Ovary (tissue), 9 donors: Measurements from ENCODE around the gene MAGI1. TPM values are rescaled to one million over a fixed set of nuclear protein-coding genes. Genes with fewer than 3 reads are reported as not detected.

Source experiments
- DNase-seq, 5 donors: peaks; one replicate each; pipeline ENCODE4 v3.0.0-alpha.2; 2019 to 2020
- H3K27ac ChIP-seq, 2 donors: fragments of 200-600 bp; one replicate each; pipeline versions ENCODE4 v1.5.1 to v1.8.0; 2019 to 2022
- H3K27me3 ChIP-seq: fragments of 200-600 bp; one replicate; pipeline ENCODE4 v1.8.0; 2022
- H3K36me3 ChIP-seq: fragments of 200-600 bp; sonication (generic); one replicate; pipeline ENCODE4 v1.5.1; 2019
- H3K4me1 ChIP-seq: one replicate; pipeline ENCODE4 v1.8.1; 2013; ENCODE audit warnings: mild to moderate bottlenecking, moderate library complexity; ENCODE audit not compliant: insufficient read depth
- H3K4me3 ChIP-seq: fragments of 200-600 bp; sonication (generic); one replicate; pipeline ENCODE4 v1.5.1; 2017
- H3K9me3 ChIP-seq, 2 donors: fragments of 200-600 bp in 1 of 2; sonication (generic) in 1 of 2; one replicate each; pipeline versions ENCODE4 v1.5.1 to v1.8.1; 2013 to 2019; ENCODE audit warnings: mild to moderate bottlenecking in 1 of 2, moderate library complexity in 1 of 2
- EP300 ChIP-seq: sonication (generic); formaldehyde crosslinking; IDR thresholded peaks from one replicate; pipeline ENCODE4 v1.6.1; 2017; ENCODE audit warnings: antibody characterized with exemption
- POLR2A ChIP-seq: fragments of 450-650 bp; IDR thresholded peaks from one replicate; pipeline ENCODE4 v1.6.1; 2017; ENCODE audit warnings: antibody characterized with exemption, mild to moderate bottlenecking, moderate library complexity
- WGBS, 3 donors: extraction: QIAGEN DNeasy Blood & Tissue Kit in 1 of 3; methylation state at CpG; one replicate each; pipeline versions ENCODE4 v1.1.5 to v1.1.7; 2013 to 2017; 5-methylcytosine and 5-hydroxymethylcytosine counted together
- intact Hi-C, 4 donors: fragments of 100-400 bp; cut with DNase I; formaldehyde crosslinking; loops; one replicate each; pipeline versions ENCODE4 v1.11.0 to v1.15.1; 2022 to 2023
- polyA plus RNA-seq, 2 donors: library from polyadenylated mRNA; stranded (reverse); fragments of 200-250 nt in 1 of 2; fragments of 350-450 nt in 1 of 2; fragmentation: Illumina TruSeq in 1 of 2; extraction: RNeasy Lipid Tissue Mini Kit (QIAGEN cat#74804) in 1 of 2; gene quantifications; one replicate each; pipeline ENCODE4 v1.2.3, GENCODE V29; 2013 to 2014
- total RNA-seq, 7 donors: library from RNA; depleted of rRNA in 2 of 7; stranded (reverse); fragments of >200 nt in 2 of 7; fragmentation: NEBNext Ultra II Directional in 3 of 7; extraction: Animal tissue kit (Norgen Biotek cat#: 25700) in 3 of 7; gene quantifications; one replicate each; pipeline versions ENCODE4 v1.1.0 to v1.2.4, GENCODE V29; 2016 to 2023
- TF ChIP-seq, protein P1 (sequence below), 3 donors: fragments of 450-650 bp in 2 of 3; fragments of 200-600 bp in 1 of 3; IDR thresholded peaks; one replicate each; pipeline versions ENCODE4 v1.5.1 to v1.8.0; 2016 to 2022; ENCODE audit warnings: antibody characterized with exemption in 3 of 3, mild to moderate bottlenecking in 1 of 3
- donor health status: DM: no; HTN: no; CAD: no; lungs with moderate emphysema.
- donor health status: DM: no; HTN: no; CAD: no.
- donor health status: Bipolar disorder and iron deficiency.
- donor health status: DM: yes; HTN: yes; CAD: no.
- donor health status: DM: no; HTN: no; CAD: no.
- donor health status: DM: yes; HTN: yes; CAD: no.

Gene MAGI1
- total and polyA plus RNA-seq, 9 donors = 5.5 to 35.7 (median 8.7) TPM

DNA sequence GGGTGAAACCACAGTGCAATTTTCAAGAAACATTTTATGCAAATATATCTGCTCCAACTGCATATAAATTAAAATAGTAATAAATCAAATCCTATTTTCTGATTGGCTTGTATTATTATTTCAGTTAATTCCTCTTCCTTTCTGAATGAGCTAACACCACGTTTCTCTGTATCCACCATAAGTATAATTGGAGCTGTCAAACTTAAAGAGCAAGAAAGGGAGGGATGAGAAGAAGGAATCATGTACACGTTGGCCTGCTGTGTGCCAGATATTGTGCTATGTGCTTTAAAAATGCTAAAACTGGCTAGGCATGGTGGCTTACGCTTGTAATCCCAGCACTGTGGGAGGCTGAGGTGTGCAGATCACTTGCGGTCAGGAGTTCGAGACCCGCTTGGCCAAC is 180.0 kb downstream of the MAGI1 start:
- TF ChIP-seq, protein P1, sequence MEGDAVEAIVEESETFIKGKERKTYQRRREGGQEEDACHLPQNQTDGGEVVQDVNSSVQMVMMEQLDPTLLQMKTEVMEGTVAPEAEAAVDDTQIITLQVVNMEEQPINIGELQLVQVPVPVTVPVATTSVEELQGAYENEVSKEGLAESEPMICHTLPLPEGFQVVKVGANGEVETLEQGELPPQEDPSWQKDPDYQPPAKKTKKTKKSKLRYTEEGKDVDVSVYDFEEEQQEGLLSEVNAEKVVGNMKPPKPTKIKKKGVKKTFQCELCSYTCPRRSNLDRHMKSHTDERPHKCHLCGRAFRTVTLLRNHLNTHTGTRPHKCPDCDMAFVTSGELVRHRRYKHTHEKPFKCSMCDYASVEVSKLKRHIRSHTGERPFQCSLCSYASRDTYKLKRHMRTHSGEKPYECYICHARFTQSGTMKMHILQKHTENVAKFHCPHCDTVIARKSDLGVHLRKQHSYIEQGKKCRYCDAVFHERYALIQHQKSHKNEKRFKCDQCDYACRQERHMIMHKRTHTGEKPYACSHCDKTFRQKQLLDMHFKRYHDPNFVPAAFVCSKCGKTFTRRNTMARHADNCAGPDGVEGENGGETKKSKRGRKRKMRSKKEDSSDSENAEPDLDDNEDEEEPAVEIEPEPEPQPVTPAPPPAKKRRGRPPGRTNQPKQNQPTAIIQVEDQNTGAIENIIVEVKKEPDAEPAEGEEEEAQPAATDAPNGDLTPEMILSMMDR (IDR thresholded peaks at IDR 0.05) = no peak
- no peak for TF ChIP-seq EP300
- TF ChIP-seq POLR2A = no peak
- intact Hi-C loops = no loop called here
- DNase-seq = no peak

DNA sequence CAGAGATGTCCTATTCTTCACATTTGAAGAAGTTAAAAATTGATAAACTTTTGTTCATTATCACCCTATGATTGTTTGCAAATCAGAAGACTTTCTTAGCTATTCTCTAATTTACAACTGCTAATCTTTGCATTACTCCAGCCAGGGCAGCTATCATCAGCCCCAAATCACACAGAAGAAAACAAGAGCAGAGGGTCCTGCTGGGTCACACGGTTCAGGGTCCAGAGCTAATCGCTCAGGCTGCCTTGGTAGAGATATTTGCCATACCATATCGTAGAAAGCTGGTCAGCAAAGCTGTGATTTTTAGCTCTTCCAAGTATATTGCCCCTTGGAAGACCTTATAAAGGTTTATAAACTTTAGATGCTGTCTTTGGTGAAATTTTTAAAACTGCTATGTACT is 181.4 kb downstream of the MAGI1 start:
- TF ChIP-seq, protein P1 (IDR thresholded peaks at IDR 0.05) = no peak
- TF ChIP-seq POLR2A (no peak), EP300 (no peak)

More for the DNA sequence above, 180.0 kb downstream of the MAGI1 start:
- Histone ChIP-seq H3K9me3 (no peaks in the 10 kb centered on the region), H3K27me3 (no peaks in the 10 kb centered on the region), H3K4me1 (no peaks in the 10 kb centered on the region), H3K4me3 (no peak overlapping the region), H3K36me3 (no peaks in the 10 kb centered on the region), H3K27ac (no peak overlapping the region)
- WGBS, 3 donors = 95 to 97% (median 95%) methylated on average over 6 of the region's 6 CpGs

DNA sequence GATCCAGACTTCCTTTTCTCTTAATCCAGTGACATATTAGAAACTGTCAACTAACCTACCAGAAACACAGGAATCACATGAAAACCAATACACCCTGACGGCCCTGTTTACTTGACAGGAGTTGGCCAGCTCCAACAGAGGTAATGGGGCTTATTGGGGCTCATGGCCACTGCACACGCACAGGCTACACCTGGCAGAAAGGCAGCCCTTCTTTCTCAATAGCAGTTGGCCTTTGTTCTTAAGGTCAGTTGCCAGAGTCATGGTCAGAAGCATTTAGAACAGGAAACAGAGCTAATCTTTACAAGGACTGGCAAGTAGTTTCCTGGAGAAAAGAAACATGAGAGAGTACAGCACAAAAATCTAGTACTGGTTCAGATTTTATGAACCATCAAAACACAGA is 181.8 kb downstream of the MAGI1 start:
- Histone ChIP-seq H3K9me3 (no peaks in the 10 kb centered on the region), H3K4me1 (no peaks in the 10 kb centered on the region), H3K27me3 (no peaks in the 10 kb centered on the region), H3K4me3 (no peak overlapping the region), H3K36me3 (no peaks in the 10 kb centered on the region), H3K27ac (no peak overlapping the region)
- WGBS, 3 donors = 70 to 82% (median 80%) methylated on average over 2 of the region's 2 CpGs
- no peak for DNase-seq
- intact Hi-C loops = no loop called here
- TF ChIP-seq POLR2A (no peak), EP300 (no peak)
- TF ChIP-seq, protein P1 (IDR thresholded peaks at IDR 0.05) = no peak

More for the DNA sequence above, 181.4 kb downstream of the MAGI1 start:
- Histone ChIP-seq H3K27me3 (no peaks in the 10 kb centered on the region), H3K4me3 (no peak overlapping the region), H3K4me1 (no peaks in the 10 kb centered on the region), H3K27ac (no peak overlapping the region), H3K9me3 (no peaks in the 10 kb centered on the region), H3K36me3 (no peaks in the 10 kb centered on the region)
- intact Hi-C loops = no loop called here
- no peak for DNase-seq
- 44 to 67% (median 50%) methylated on average over 3 of the region's 3 CpGs for WGBS, 3 donors

DNA sequence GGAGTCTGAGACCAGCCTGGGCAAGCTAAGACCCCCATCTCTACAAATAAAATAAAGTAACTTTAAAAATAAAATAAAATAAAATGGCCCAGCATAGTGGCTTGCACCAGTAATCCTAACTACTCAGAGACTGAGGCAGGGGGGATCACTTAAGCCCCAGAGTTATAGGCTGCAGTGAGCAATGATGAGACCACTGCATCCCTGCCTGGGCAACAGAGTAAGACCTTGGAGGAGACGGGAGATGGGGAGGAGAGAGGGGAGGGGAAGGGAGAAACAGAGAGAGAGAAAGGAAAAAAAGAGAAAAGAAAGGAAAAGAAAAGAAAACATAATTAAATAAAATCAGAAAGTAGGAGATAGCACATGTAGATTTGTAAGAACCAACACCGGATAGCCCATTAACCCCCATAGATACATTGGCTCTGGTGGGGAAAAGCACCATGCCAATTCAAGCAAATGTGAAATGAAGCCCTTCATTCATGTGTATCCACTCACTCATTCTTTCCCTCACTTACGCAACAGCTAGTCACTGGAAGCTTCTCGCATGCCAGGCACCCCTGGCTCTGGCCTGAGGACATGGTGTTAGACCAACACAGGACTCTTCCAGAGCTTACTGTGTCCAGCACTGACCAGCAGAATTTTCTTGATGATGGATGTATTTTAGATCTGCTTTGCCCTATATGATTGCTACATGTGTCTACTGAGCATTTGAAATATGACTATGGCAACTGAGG is 183.2 kb downstream of the MAGI1 start:
- no peak for TF ChIP-seq EP300
- TF ChIP-seq, protein P1 (IDR thresholded peaks at IDR 0.05) = no peak
- TF ChIP-seq POLR2A = no peak
- WGBS, 3 donors = 82 to 97% (median 93%) methylated on average over 3 to 4 of the region's 4 CpGs
- intact Hi-C loops = no loop called here
- Histone ChIP-seq H3K27me3 (no peaks in the 10 kb centered on the region), H3K27ac (no peak overlapping the region), H3K36me3 (no peaks in the 10 kb centered on the region), H3K9me3 (no peaks in the 10 kb centered on the region), H3K4me3 (no peak overlapping the region), H3K4me1 (no peaks in the 10 kb centered on the region)
- no peak for DNase-seq
